ENCODE results near the gene AIFM3.
"Not testable (repeated sequence)": the region's sequence is repeated elsewhere in the genome, so short reads cannot be mapped to it uniquely, and the experiment has no call there.

AIFM3 gene

GRCh38 chr22:20959578-20960461 is 7.2 kb upstream of the AIFM3 start:
- no peak for FAIRE-seq

GRCh38 chr22:20960609-20961008 is 6.4 kb upstream of the AIFM3 start:
- FAIRE-seq, result no peak

DNA sequence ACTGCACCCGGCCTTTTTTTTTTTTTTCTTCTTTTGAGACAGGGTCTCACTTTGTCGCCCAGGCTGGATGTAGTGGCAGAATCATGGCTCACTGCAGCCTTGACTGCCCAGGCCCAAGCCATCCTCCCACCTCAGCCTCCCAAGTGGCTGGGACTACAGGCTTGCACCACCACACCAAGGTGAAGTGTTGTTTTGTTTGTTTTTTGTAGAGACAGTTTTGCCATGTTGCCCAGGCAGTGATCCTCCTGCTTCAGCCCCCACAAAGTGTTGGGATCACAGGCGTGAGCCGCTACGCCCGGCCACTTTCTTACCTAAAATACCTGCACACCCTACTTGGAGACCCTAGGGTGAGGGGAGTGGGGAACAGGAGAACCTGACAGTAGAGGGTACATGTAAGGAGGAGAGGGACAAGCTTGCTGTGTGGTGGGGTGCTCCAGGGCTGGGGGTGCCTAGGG is 4.5 kb upstream of the AIFM3 start:
- FAIRE-seq, result no peak

- FAIRE-seq, result no peak
These were observed 3.6 kb upstream of the AIFM3 start for GRCh38 chr22:20963201-20964052.

GRCh38 chr22:20964090-20964798 is 2.8 kb upstream of the AIFM3 start:
- no peak for FAIRE-seq

GRCh38 chr22:20964799-20965103 is 2.3 kb upstream of the AIFM3 start:
- FAIRE-seq, result no peak

DNA sequence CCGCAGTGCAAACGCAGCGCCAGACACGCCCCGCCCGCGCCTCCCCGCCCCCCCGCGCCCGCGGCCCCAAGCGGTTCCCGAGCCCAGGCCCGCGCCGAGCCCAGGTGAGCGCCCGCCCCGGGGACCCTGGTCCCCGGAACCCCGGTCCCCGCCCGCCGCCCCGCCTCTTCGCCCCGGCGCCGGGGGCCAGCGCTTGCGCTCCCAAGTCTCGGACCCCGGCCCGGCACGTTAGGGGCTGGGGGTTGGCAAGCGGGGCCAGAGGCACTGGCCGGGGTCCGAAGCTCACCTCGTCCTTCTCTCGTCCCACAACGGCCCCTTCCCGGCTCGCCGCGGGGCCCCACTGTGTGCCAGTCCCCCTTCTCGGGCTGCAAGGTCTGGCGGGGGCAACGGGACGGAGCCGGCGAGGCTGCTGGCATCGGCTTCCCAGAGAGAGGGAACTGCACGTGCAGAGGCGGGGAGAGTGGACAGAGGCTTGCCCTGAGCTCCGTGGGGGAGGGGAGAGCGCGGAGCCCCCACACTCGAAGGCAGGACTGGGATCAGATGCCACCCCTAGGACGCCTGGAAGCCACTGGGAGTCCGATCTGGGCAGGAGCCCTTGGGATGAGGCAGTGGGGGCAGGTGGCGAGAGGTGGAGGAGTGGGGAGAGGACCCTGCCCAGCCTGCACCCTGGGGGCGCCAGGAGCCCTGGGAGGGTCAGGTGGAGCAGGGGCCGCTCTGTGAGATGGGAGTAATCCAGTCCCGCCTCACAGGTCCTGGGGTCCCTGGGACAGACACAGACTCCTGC is 1.8 kb upstream of the AIFM3 start:
- no peak for FAIRE-seq

- no peak for FAIRE-seq
These were observed 883 bp upstream of the AIFM3 start for GRCh38 chr22:20965888-20966855.

- no peak for FAIRE-seq
These were observed 699 bp downstream of the AIFM3 start for GRCh38 chr22:20967697-20968211.

DNA sequence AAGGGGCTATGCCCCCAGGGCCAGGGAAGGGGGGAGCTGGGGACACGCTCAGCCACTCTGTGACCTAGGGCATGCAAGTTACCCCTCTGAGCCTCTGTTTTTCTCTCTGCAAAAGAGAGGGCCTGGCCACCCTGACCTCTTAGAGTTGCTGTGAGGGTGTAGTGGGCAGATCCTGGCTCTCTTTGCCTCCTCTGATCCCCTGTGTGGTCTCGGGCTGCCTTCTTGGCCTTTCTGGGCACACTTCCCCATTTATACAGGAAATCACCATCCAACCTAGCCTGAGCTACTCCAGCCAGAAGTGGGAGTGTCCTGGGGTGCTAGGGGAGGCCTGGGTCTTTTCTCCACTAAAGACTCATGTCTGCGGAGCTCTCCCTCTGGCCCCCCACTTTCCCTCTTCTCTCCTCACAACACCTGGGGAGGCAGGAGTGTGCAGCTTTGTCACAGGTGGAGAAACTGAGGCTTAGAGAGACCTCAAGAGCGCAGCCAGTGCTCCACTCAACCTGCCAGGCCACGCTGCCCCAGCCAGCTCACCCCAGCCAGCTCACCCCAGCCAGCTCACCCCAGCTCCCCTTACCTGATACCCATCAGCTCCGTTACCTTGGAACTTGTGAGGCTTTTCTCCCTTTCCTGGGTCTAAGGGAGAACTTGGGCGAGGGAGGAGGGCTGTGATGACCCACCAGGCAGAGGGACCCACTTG is 1.4 kb downstream of the AIFM3 start:
- FAIRE-seq, result no peak

DNA sequence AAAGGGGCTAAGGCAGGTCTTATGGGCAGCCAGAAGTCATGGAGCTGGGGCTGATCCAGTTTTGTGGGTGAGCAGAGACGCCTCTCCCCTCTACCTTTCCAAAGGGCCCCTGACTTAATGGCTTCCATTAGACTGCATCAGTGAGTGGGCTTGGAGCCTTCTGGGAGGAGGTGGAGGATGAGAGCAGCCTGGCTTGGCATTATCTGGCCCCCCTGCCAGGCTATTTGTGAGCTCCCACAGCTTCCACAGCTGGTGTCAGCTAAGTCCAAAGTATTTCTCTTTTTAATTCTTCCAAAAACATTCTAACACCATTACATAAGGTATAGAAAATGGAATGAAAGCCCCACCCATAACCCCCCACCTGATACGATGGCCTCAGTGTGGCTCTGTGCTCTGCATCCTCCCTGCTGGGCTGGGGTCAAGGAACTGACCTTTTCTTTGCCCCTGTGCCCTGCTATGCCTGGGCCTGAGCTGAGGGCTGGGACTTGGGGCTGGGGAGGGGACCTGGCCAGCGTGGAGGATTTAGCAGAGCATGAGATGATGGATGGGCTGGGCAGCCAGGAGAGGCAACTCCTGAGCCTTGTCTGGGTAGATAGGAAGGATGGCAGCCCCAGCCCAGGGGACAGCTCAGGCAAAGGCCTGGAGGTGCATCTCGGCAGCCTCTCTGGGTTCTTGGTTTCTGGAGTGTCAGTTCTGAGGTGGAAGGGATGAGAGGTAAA is 4.0 kb downstream of the AIFM3 start:
- FAIRE-seq, result no peak

- FAIRE-seq, result not testable (repeated sequence)
These were observed 5.1 kb downstream of the AIFM3 start for GRCh38 chr22:20972014-20972694.

GRCh38 chr22:20972933-20973577 is 6.0 kb downstream of the AIFM3 start:
- FAIRE-seq, result no peak

DNA sequence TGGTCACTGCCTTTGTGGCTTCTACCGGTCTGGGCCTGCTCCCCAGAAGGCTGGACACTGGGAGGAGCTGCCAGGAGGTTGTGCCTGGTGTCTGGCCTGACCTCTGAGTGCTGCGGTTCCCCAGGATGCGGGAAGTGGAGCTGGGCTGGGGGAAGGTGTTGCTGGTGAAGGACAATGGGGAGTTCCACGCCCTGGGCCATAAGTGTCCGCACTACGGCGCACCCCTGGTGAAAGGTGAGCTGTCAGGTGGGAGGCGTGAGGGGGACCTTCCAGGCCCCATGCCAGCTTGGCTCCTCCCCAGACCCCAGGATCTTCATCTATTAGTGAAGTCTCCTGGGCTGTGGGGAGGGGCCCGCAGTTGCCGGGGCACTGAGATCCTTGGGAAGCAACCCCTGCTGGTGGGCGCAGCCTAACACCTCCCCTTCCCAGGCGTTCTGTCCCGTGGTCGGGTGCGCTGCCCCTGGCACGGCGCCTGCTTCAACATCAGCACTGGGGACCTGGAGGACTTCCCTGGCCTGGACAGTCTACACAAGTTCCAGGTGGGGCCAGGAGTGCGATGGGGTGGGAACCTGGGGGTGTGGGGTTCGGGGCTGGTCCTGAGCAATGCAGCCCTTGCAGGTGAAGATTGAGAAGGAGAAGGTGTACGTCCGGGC is 6.7 kb downstream of the AIFM3 start:
- FAIRE-seq, result no peak

DNA sequence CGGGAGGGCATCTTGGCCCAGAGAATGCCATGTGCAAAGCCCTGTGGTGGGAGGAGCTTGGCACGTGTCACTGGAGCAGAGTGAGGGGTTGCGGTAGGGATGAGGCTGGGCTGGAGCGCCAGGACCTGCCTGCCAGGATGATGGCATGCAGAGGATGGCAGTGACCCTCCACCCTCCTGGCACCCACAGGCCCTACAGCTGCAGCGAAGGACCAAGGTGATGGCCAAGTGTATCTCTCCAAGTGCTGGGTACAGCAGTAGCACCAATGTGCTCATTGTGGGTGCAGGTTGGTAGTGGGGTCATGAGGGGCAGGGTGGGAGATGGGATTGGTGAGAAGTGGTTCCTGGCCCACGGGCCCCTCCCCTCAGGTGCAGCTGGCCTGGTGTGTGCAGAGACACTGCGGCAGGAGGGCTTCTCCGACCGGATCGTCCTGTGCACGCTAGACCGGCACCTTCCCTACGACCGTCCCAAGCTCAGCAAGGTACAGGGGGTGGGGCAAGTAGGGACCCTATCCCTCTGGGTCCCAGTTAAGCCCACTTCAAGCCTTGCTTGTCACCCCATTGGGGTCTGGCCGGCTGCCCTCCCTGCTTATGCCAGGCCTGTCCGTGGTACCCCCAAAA is 7.4 kb downstream of the AIFM3 start:
- FAIRE-seq, result no peak

- FAIRE-seq, result no peak
These were observed 8.7 kb downstream of the AIFM3 start for GRCh38 chr22:20975541-20976290.

Data from colon (tissue), 2 donors.